B cell (primary cell): ENCODE data around the gene POLR2A. TPM values are rescaled to one million over a fixed set of nuclear protein-coding genes. Genes with fewer than 3 reads are reported as not detected.
A peak's percentile ranks its signal among the peaks of the same experiment; 100 is the strongest.

Experiments
- ATAC-seq: fragments of 200-7000 bp; cut with Tn5 transposase; one replicate; pipeline ENCODE4 v1.10.0; 2021; ENCODE audit warnings: low read depth, mild to moderate bottlenecking, moderate number of reproducible peaks, moderate library complexity
- CTCF ChIA-PET: fragments of 350-600 bp; sonication (Branson Sonifier 250); formaldehyde crosslinking; loops from one replicate; lab custom pipeline; 2021; ENCODE audit warnings: antibody characterized with exemption, inconsistent platforms; lab: Charles Lee
- POLR2A ChIA-PET: fragments of 350-600 bp; sonication (Branson Sonifier 250); formaldehyde crosslinking; loops from one replicate; lab custom pipeline; 2021; ENCODE audit warnings: antibody characterized with exemption; lab: Charles Lee
- DNase-seq: peaks from one replicate; pipeline ENCODE4 v3.0.0; 2013
- H2AFZ ChIP-seq: 2 replicates; pipeline ENCODE4 v1.6.1; 2012; ENCODE audit warnings: mild to moderate bottlenecking, low read depth, low read length; ENCODE audit not compliant: insufficient read depth, poor library complexity, severe bottlenecking
- H3K27ac ChIP-seq, 2 donors: 1 replicate in 1 of 2; 2 replicates in 1 of 2; pipeline ENCODE4 v1.5.1; 2012 to 2013; ENCODE audit warnings: low read length in 2 of 2, mild to moderate bottlenecking in 2 of 2, moderate library complexity in 1 of 2
- H3K27me3 ChIP-seq, 4 experiments: fragments of 200-600 bp in 1 of 4; sonication (generic) in 1 of 4; replicated peaks in 1 of 4; 1 replicate in 2 of 4; 2 replicates in 2 of 4; pipeline versions ENCODE4 v1.6.1 to v1.7.0; 2013 to 2016; ENCODE audit warnings: low read length in 3 of 4, mild to moderate bottlenecking in 2 of 4, mixed read lengths in 1 of 4, moderate library complexity in 1 of 4; ENCODE audit not compliant: insufficient read depth in 4 of 4, control insufficient read depth in 3 of 4; ENCODE audit errors: control extremely low read depth in 1 of 4
- H3K36me3 ChIP-seq, 2 experiments: replicated peaks in 1 of 2; 1 replicate in 1 of 2; 2 replicates in 1 of 2; pipeline versions ENCODE4 v1.6.1 to v1.7.1; 2013; ENCODE audit warnings: low read length in 1 of 2; ENCODE audit not compliant: insufficient read depth in 2 of 2, control insufficient read depth in 1 of 2; ENCODE audit errors: control extremely low read depth in 1 of 2, extremely low read depth in 1 of 2
- H3K4me1 ChIP-seq, 2 donors: fragments of 200-600 bp in 1 of 2; sonication (generic) in 1 of 2; 1 replicate in 1 of 2; 2 replicates in 1 of 2; pipeline versions ENCODE4 v1.5.1 to v1.6.1; 2013 to 2017; ENCODE audit warnings: low read length in 2 of 2; ENCODE audit not compliant: control insufficient read depth in 2 of 2, insufficient read depth in 2 of 2
- H3K4me2 ChIP-seq: replicated peaks from 2 replicates; pipeline ENCODE3; 2012; ENCODE audit warnings: mild to moderate bottlenecking, low read depth, low read length; ENCODE audit not compliant: poor library complexity, severe bottlenecking
- H3K4me3 ChIP-seq, 5 experiments: fragments of 200-600 bp in 1 of 5; sonication (generic) in 1 of 5; 1 replicate in 3 of 5; 2 replicates in 2 of 5; pipeline versions ENCODE4 v1.5.1 to v1.7.0; 2011 to 2016; ENCODE audit warnings: low read length in 4 of 5, mild to moderate bottlenecking in 4 of 5, low read depth in 2 of 5, control low read depth in 1 of 5, moderate library complexity in 1 of 5; ENCODE audit not compliant: insufficient read depth in 1 of 5; ENCODE audit errors: control extremely low read depth in 1 of 5, extremely low read depth in 1 of 5
- H3K79me2 ChIP-seq: fragments of 200-600 bp; sonication (generic); one replicate; pipeline ENCODE4 v1.6.0; 2016; ENCODE audit warnings: low read length; ENCODE audit not compliant: control insufficient read depth, insufficient read depth
- H3K9ac ChIP-seq: fragments of 200-600 bp; sonication (generic); 2 replicates; pipeline ENCODE4 v1.6.1; 2017; ENCODE audit warnings: mild to moderate bottlenecking, low read length, moderate library complexity
- H3K9me3 ChIP-seq, 3 donors: one replicate each; pipeline versions ENCODE4 v1.6.1 to v1.7.1; 2013; ENCODE audit warnings: low read length in 2 of 3; ENCODE audit not compliant: control insufficient read depth in 2 of 3, insufficient read depth in 1 of 3; ENCODE audit errors: control extremely low read depth in 1 of 3
- H4K20me1 ChIP-seq: 2 replicates; pipeline ENCODE4 v1.6.0; 2012; ENCODE audit warnings: mild to moderate bottlenecking, low read length; ENCODE audit not compliant: insufficient read depth, control insufficient read depth, poor library complexity, severe bottlenecking
- H3K27ac Mint-ChIP-seq: one replicate; pipeline ENCODE4 v1.8.0; 2021; ENCODE audit warnings: mixed read lengths
- H3K27me3 Mint-ChIP-seq: one replicate; pipeline ENCODE4 v1.8.0; 2021; ENCODE audit warnings: mixed read lengths
- H3K4me1 Mint-ChIP-seq: one replicate; pipeline ENCODE4 v1.8.0; 2021; ENCODE audit warnings: mixed read lengths
- H3K4me3 Mint-ChIP-seq: one replicate; pipeline ENCODE4 v1.8.0; 2021; ENCODE audit warnings: mixed read lengths
- H3K9me3 Mint-ChIP-seq: one replicate; pipeline ENCODE4 v1.8.0; 2022; ENCODE audit warnings: mixed read lengths; ENCODE audit not compliant: insufficient read depth
- CTCF ChIP-seq: fragments of 200-600 bp; IDR thresholded peaks from one replicate; pipeline ENCODE4 v1.8.0; 2022; ENCODE audit warnings: antibody characterized with exemption, mild to moderate bottlenecking
- EZH2 ChIP-seq: IDR thresholded peaks from 2 replicates; pipeline ENCODE4 v1.6.1; 2012; ENCODE audit warnings: borderline replicate concordance, low read depth, mild to moderate bottlenecking, moderate library complexity, low read length; ENCODE audit not compliant: insufficient read depth, poor library complexity, severe bottlenecking
- WGBS: methylation state at CpG from one replicate; pipeline ENCODE4 v1.1.5; 2013; ENCODE audit warnings: missing lambda C conversion rate; ENCODE audit not compliant: insufficient coverage; 5-methylcytosine and 5-hydroxymethylcytosine counted together
- intact Hi-C: fragments of 100-400 bp; cut with micrococcal nuclease; formaldehyde crosslinking; loops from one replicate; pipeline ENCODE4 v1.10.0; 2022
- polyA plus RNA-seq: library from polyadenylated mRNA; depleted of rRNA; stranded (reverse); fragments of >200 nt; gene quantifications from 2 replicates; pipeline ENCODE4 v1.2.3, GENCODE V29; 2012
- total RNA-seq, 2 donors: library from RNA; stranded (reverse); fragments of 120-200 nt in 1 of 2; gene quantifications; 1 replicate in 1 of 2; 2 replicates in 1 of 2; pipeline versions ENCODE4 v1.2.3 to v1.2.4, GENCODE V29; 2013 to 2022

The POLR2A gene
- total and polyA plus RNA-seq, 2 donors (not counting 1 experiment from before 2014, with no cell fraction given), result 56.5 to 225 TPM

GRCh38 chr17:7496470-7497183 is 12.5 kb downstream of the POLR2A start:
- H2AFZ ChIP-seq, result no peak overlapping the region
- no peaks in the 10 kb centered on the region for H3K27me3 ChIP-seq
- H3K9me3 Mint-ChIP-seq, result no peaks in the 10 kb centered on the region
- peaks cover 22% of the 10 kb centered on the region for H3K4me1 Mint-ChIP-seq
- no peak for TF ChIP-seq EZH2
- TF ChIP-seq CTCF, result no peak
- intact Hi-C loops, result no loop called here
- no peak overlapping the region for H3K4me3 ChIP-seq
- no peaks in the 10 kb centered on the region for H3K27me3 Mint-ChIP-seq
- ChIA-PET POLR2A (interaction anchor here (1.0 kb wide), 1 partner anchor 75 kb away, joined by 3 read pairs; no protein-coding TSS in a partner anchor), CTCF (interaction anchor here (1.0 to 4.5 kb wide), 4 partner anchors 11 to 64 kb away, joined by 4 to 21 read pairs (median 5); no protein-coding TSS in a partner anchor)
- H4K20me1 ChIP-seq, result peaks cover 73% of the 10 kb centered on the region
- H3K4me3 Mint-ChIP-seq, result no peak overlapping the region
- no peak overlapping the region for H3K27ac ChIP-seq
- H3K79me2 ChIP-seq, result peaks cover 51% of the 10 kb centered on the region
- H3K4me2 ChIP-seq, result no peak overlapping the region
- WGBS, result 97% methylated on average over 19 of the region's 20 CpGs
- DNase-seq, result peak; percentile 22
- H3K9me3 ChIP-seq, result no peaks in the 10 kb centered on the region
- H3K9ac ChIP-seq, result no peak overlapping the region
- H3K36me3 ChIP-seq, result peaks cover 7 to 68% of the 10 kb centered on the region in 2 experiments
- peak overlapping the region; percentile 15 for H3K27ac Mint-ChIP-seq
- no peak for ATAC-seq
- no peaks in the 10 kb centered on the region for H3K4me1 ChIP-seq

GRCh38 chr17:7497228-7497627 is 13.1 kb downstream of the POLR2A start:
- ATAC-seq (no peak), DNase-seq (peak; percentile 19)
- intact Hi-C loops, result no loop called here
- Histone ChIP-seq H3K27ac (no peak overlapping the region), H3K4me2 (no peak overlapping the region), H3K9me3 (no peaks in the 10 kb centered on the region), H3K36me3 (peaks cover 7 to 69% of the 10 kb centered on the region in 2 experiments), H3K4me3 (no peak overlapping the region), H3K27me3 (no peaks in the 10 kb centered on the region), H3K4me1 (no peaks in the 10 kb centered on the region), H3K79me2 (peaks cover 45% of the 10 kb centered on the region), H3K9ac (no peak overlapping the region), H2AFZ (no peak overlapping the region), H4K20me1 (peaks cover 67% of the 10 kb centered on the region)
- Mint-ChIP-seq H3K27me3 (no peaks in the 10 kb centered on the region), H3K4me3 (no peak overlapping the region), H3K4me1 (peaks cover 18% of the 10 kb centered on the region), H3K27ac (no peak overlapping the region), H3K9me3 (no peaks in the 10 kb centered on the region)
- ChIA-PET POLR2A (no interaction called here), CTCF (interaction anchor here (1.0 to 4.5 kb wide), 3 partner anchors 10 to 60 kb away, joined by 4 to 21 read pairs (median 5); no protein-coding TSS in a partner anchor)
- TF ChIP-seq CTCF, result no peak
- TF ChIP-seq EZH2, result no peak
- over 99% methylated on average over 10 of the region's 10 CpGs for WGBS
